Immature natural killer cell (primary cell): ENCODE results near the gene MYO1D. TPM values are rescaled to one million over a fixed set of nuclear protein-coding genes. Genes with fewer than 3 reads are reported as not detected.
A peak's percentile ranks its signal among the peaks of the same experiment; 100 is the strongest.
"Not testable (repeated sequence)": the region's sequence is repeated elsewhere in the genome, so short reads cannot be mapped to it uniquely, and the experiment has no call there.

Experiments
- DNase-seq, 3 donors: peaks; one replicate each; pipeline ENCODE4 v3.0.0; 2022; ENCODE audit warnings: mixed read lengths in 1 of 3
- H3K27ac Mint-ChIP-seq, 6 donors: one replicate each; pipeline ENCODE4 v1.8.0; 2020; ENCODE audit warnings: mixed read lengths in 6 of 6, mild to moderate bottlenecking in 5 of 6, inconsistent platforms in 4 of 6, moderate library complexity in 3 of 6
- H3K27me3 Mint-ChIP-seq, 3 donors: one replicate each; pipeline ENCODE4 v1.8.0; 2020 to 2021; ENCODE audit warnings: low read depth in 3 of 3, mild to moderate bottlenecking in 3 of 3, mixed read lengths in 3 of 3, moderate library complexity in 3 of 3, inconsistent platforms in 1 of 3
- H3K36me3 Mint-ChIP-seq, 3 donors: one replicate each; pipeline ENCODE4 v1.8.0; 2020; ENCODE audit warnings: mixed read lengths in 3 of 3, inconsistent platforms in 2 of 3, mild to moderate bottlenecking in 2 of 3
- H3K4me1 Mint-ChIP-seq, 2 donors: one replicate each; pipeline ENCODE4 v1.8.0; 2020; ENCODE audit warnings: inconsistent platforms in 2 of 2, mild to moderate bottlenecking in 2 of 2, mixed read lengths in 2 of 2, moderate library complexity in 1 of 2
- H3K4me3 Mint-ChIP-seq, 5 donors: one replicate each; pipeline ENCODE4 v1.8.0; 2020; ENCODE audit warnings: mild to moderate bottlenecking in 5 of 5, mixed read lengths in 5 of 5, inconsistent platforms in 3 of 5, moderate library complexity in 3 of 5
- H3K9me3 Mint-ChIP-seq, 6 donors: one replicate each; pipeline ENCODE4 v1.8.0; 2020; ENCODE audit warnings: mild to moderate bottlenecking in 6 of 6, mixed read lengths in 6 of 6, inconsistent platforms in 4 of 6, moderate library complexity in 3 of 6
- polyA plus RNA-seq, 3 donors: library from polyadenylated mRNA; unstranded; fragments of 300-500 nt; fragmentation: Illumina TruSeq; gene quantifications; one replicate each; pipeline ENCODE4 v1.2.3, GENCODE V29; 2021

Gene MYO1D
- polyA plus RNA-seq, 3 donors from 2014 or later, result 2.0 to 7.9 TPM; not detected in 1

- Mint-ChIP-seq H3K4me3 (no peak overlapping the region), H3K27me3 (peaks cover 0 to 4% (median 0%) of the 10 kb centered on the region in 3 donors), H3K4me1 (peaks cover 5 to 12% of the 10 kb centered on the region in 2 donors), H3K9me3 (peaks cover 0 to 1% (median 0%) of the 10 kb centered on the region in 6 donors), H3K36me3 (peaks cover 6 to 12% (median 7%) of the 10 kb centered on the region in 3 donors), H3K27ac (no peak overlapping the region)
- no peak for DNase-seq
Observed at GRCh38 chr17:32756696-32757095, 120.2 kb downstream of the MYO1D start.

DNA sequence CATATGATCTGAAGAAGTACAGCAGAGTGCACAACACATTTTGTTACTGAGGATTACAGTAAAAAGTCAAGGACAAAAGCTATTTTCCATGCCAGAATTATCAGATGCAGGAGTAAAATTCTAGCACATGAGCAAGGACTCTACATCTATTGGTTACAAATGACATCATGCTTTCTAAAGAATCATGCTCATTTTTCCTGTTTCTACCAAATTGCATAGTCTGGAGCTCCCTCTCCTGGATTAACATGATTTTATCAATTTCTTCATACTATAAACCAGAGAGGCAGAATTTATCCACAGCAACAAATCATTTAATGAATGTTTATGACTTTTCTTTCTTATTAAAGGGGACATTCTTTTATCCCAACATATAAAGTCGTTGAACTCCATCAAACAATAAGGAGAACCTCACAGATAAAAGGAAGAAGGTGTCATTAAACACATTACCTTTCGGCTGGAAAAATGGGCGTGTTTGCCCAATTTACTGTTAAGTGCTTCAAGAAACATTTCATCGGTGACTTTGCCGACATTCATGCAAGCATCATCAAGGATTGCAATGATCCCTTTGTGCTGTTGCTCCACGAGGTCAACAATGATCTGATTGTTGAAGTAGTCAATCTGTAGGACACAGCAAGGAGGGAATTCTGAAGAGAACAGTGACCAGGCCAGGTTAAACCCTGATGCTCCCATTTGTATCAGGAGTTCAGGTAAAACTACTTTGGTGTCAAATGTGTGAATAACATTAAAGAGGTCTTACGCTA, 121.7 kb downstream of the MYO1D start:
- Mint-ChIP-seq H3K4me1 (peaks cover 5 to 12% of the 10 kb centered on the region in 2 donors), H3K27me3 (peaks cover 0 to 2% (median 2%) of the 10 kb centered on the region in 3 donors), H3K9me3 (no peaks in the 10 kb centered on the region), H3K27ac (no peak overlapping the region), H3K36me3 (peaks cover 0 to 7% (median 7%) of the 10 kb centered on the region in 3 donors), H3K4me3 (no peak overlapping the region)
- peak; percentile 28 to 56 (median 40) for DNase-seq

DNA sequence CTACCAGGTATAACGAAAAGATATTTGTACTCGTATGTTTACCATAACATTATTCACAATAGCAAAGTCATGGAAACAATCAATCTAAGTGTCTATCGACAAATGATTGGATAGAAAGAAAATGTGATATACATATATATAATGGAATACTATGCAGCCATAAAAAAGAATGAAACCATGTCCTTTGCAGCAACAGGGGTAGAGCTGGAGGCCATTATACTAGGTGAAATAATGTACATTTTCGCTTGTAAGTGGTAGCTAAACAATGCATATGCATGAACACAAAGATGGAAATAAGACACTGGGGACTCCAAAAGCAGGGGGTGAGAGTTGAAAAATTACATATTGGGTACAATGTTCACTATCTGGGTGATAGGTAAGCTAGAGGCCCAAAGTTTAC, 124.0 kb downstream of the MYO1D start:
- Mint-ChIP-seq H3K9me3 (no peaks in the 10 kb centered on the region), H3K27ac (no peak overlapping the region), H3K4me1 (no peaks in the 10 kb centered on the region), H3K36me3 (peaks cover 0 to 5% (median under 1%) of the 10 kb centered on the region in 3 donors), H3K4me3 (no peak overlapping the region), H3K27me3 (peaks cover 0 to 2% (median 2%) of the 10 kb centered on the region in 3 donors)
- DNase-seq, result no peak

- Mint-ChIP-seq H3K9me3 (no peaks in the 10 kb centered on the region), H3K27ac (no peak overlapping the region), H3K4me1 (no peaks in the 10 kb centered on the region), H3K4me3 (no peak overlapping the region), H3K36me3 (peaks cover 8 to 16% (median 8%) of the 10 kb centered on the region in 3 donors), H3K27me3 (peaks cover 0 to 2% (median 0%) of the 10 kb centered on the region in 3 donors)
- DNase-seq, result no peak
Observed at GRCh38 chr17:32747856-32748255, 129.1 kb downstream of the MYO1D start.

- Mint-ChIP-seq H3K27me3 (peaks cover 0 to 2% (median 0%) of the 10 kb centered on the region in 3 donors), H3K9me3 (no peaks in the 10 kb centered on the region), H3K4me1 (no peaks in the 10 kb centered on the region), H3K36me3 (peaks cover 8 to 20% (median 8%) of the 10 kb centered on the region in 3 donors), H3K27ac (no peak overlapping the region), H3K4me3 (no peak overlapping the region)
- DNase-seq, result no peak
Observed at GRCh38 chr17:32746698-32747097, 130.2 kb downstream of the MYO1D start.

DNA sequence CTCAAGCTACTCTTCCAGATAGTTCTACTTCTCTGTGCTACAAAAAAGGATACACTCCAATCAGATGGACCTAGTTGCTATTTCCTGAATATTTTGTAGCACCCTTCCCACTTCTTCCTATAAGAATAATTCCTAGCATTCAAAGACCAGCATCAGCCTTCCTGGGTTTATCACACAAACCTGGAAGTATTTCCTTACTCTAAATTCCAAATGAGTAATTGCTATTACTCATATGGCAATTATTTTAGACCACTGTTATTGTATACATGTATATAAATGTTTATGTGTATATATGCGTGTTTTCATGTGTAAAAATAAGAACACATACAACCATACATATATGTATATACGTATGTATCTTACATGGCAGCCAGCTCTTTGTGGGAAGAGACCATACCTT, 130.6 kb downstream of the MYO1D start:
- H3K27me3 Mint-ChIP-seq, result peaks cover 0 to 2% (median 0%) of the 10 kb centered on the region in 3 donors
- H3K9me3 Mint-ChIP-seq, result no peaks in the 10 kb centered on the region
- no peak for DNase-seq
- peaks cover 8 to 20% (median 8%) of the 10 kb centered on the region in 3 donors for H3K36me3 Mint-ChIP-seq
- no peak overlapping the region for H3K4me3 Mint-ChIP-seq
- no peaks in the 10 kb centered on the region for H3K4me1 Mint-ChIP-seq
- no peak overlapping the region for H3K27ac Mint-ChIP-seq

DNA sequence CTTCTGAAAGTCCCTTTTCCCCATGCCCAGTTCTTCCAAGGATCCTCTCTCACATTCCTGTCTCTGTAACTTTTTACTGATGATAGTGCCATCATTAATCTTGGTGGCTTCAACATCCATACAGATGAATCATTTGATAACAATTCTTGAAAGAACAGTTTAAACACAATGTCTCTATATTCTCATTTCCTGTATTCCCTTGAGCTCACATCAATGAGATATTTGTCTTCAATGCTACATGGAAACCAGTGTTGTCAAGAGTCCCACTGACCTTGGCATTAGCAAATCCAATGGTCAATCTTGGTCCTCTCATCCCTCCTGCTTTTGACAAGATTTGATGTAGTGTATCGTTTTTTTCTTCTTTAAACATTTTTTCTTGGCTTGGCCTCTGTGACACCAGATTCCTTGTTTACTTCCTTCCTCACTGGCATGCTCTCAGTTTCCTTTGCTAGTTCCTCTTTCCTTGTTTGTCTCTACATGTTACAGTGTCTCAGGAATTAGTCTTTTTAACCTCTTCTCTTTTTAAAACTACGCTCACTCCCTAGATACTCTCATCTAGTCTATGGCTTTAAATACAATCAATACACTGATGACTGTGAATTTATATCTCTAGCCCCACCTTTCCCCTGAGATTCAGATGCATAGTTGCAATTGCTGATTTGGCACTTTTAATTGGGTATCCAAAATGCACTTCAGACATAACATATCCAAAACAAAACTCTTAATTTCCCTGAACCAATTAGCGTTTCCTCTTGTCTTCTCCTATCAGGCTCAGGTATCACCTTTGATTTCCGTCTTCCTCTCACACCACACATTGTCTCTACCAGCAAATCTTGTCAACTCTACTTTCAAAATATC, 134.0 kb downstream of the MYO1D start:
- no peaks in the 10 kb centered on the region for H3K27me3 Mint-ChIP-seq
- no peaks in the 10 kb centered on the region for H3K4me1 Mint-ChIP-seq
- peak overlapping the region in 1 of 6 donors; percentile 2 for H3K27ac Mint-ChIP-seq
- H3K9me3 Mint-ChIP-seq, result no peaks in the 10 kb centered on the region
- DNase-seq, result no peak
- peaks cover 3 to 23% (median 8%) of the 10 kb centered on the region in 3 donors for H3K36me3 Mint-ChIP-seq
- no peak overlapping the region for H3K4me3 Mint-ChIP-seq

DNA sequence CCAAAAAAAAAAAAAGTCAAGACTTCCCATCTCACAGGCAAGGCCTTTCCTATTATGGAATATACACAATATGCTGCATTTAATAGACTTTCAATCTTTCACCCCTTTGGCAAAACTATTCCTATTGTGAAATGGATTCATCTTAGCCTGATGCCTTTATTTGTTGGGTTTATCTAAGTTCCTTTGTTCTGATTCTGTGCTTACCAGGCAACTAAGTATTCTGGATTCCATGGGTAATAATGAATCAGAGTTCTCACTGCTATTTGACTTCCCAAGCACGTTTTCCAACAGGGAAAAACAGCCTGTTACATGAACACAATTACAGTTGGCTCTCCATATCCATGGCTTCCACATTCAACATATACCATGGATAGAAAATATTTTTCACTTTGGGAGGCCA, 135.5 kb downstream of the MYO1D start:
- Mint-ChIP-seq H3K27ac (no peak overlapping the region), H3K4me3 (no peak overlapping the region), H3K27me3 (no peaks in the 10 kb centered on the region), H3K9me3 (no peaks in the 10 kb centered on the region), H3K4me1 (no peaks in the 10 kb centered on the region), H3K36me3 (peaks cover 7 to 21% (median 12%) of the 10 kb centered on the region in 3 donors)
- DNase-seq, result no peak

DNA sequence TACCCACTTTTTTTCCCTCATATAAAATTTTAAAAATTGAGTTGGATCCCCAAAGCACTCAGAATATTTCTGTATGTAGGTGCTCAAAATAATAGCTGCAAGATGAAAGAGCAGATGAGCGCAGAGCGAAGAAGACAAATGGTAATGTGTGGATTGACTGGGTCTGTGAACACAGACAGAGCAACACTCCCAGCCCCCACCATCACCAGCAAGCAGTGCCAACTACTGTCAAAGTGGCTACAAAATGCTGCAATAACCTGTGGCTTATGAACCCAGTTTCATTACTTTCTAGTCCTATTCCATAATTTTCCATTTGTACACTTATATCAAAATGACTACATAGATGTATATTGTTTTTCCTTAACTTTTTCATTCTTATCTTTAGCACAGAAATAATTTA, 137.2 kb downstream of the MYO1D start:
- no peak for DNase-seq
- no peaks in the 10 kb centered on the region for H3K4me1 Mint-ChIP-seq
- no peaks in the 10 kb centered on the region for H3K27me3 Mint-ChIP-seq
- no peaks in the 10 kb centered on the region for H3K9me3 Mint-ChIP-seq
- H3K36me3 Mint-ChIP-seq, result peaks cover 7 to 17% (median 11%) of the 10 kb centered on the region in 3 donors
- H3K27ac Mint-ChIP-seq, result no peak overlapping the region
- no peak overlapping the region for H3K4me3 Mint-ChIP-seq

DNA sequence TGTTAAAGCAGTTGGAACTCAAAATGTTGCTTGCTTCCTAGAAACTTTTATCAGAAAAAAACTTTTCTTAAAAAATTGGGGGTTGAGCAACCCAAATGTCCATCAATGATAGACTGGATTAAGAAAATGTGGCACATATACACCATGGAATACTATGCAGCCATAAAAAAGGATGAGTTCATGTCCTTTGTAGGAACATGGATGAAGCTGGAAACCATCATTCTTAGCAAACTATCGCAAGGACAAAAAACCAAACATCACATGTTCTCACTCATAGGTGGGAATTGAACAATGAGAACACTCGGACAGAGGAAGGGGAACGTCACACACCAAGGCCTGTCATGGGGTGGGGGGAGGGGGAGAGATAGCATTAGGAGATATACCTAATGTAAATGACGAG, 137.8 kb downstream of the MYO1D start:
- not testable (repeated sequence) for DNase-seq, H3K27ac Mint-ChIP-seq, H3K9me3 Mint-ChIP-seq, H3K27me3 Mint-ChIP-seq, H3K4me3 Mint-ChIP-seq, H3K4me1 Mint-ChIP-seq
- H3K36me3 Mint-ChIP-seq, result peaks cover 7 to 17% (median 11%) of the 10 kb centered on the region in 3 donors

DNA sequence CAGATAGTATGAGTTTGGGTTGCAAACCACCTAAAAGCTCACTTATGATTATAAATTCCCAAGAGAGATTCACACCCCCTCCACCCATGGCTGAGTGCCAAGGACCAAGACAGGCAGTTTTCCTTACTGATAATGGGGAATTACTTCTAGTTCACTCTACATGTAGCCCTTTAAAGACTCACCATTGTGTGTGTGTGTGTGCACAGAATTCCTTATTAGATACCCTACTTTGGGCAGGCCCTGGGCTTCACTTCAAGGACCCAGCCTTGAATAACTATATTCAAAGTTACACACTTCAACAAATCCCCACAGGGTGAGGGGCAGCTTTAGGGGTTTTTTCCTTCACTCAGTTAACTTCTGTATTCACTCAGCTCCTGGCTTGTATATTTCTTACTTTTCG, 143.5 kb downstream of the MYO1D start:
- no peak for DNase-seq
- Mint-ChIP-seq H3K27ac (no peak overlapping the region), H3K4me1 (no peaks in the 10 kb centered on the region), H3K4me3 (no peak overlapping the region), H3K27me3 (no peaks in the 10 kb centered on the region), H3K36me3 (peaks cover 4 to 8% (median 5%) of the 10 kb centered on the region in 3 donors), H3K9me3 (no peaks in the 10 kb centered on the region)

DNA sequence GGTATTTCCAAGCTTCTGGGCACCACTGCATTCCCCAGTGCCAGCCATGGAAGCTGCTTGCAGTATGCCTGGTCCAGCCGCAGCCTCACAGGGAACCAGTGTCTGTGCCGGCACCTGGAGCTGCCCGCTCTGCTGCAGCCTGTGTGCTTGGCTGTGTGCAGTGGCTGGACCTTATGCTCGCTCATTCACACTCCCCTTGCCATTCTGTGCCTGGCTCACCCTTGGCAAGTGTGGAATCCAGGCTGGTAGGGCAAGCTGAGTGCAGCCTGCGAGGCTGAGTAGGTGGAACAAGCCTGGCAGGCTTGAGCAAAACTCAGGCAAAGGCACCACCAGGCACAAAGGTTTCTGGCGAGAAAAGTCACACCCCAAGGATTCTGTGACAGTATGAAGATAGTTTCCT, 144.0 kb downstream of the MYO1D start:
- Mint-ChIP-seq H3K27ac (no peak overlapping the region), H3K4me1 (no peaks in the 10 kb centered on the region), H3K36me3 (peaks cover 4 to 8% (median 5%) of the 10 kb centered on the region in 3 donors), H3K9me3 (no peaks in the 10 kb centered on the region), H3K27me3 (no peaks in the 10 kb centered on the region), H3K4me3 (no peak overlapping the region)
- DNase-seq, result no peak

- Mint-ChIP-seq H3K4me3 (no peak overlapping the region), H3K4me1 (no peaks in the 10 kb centered on the region), H3K27me3 (no peaks in the 10 kb centered on the region), H3K36me3 (peaks cover 4 to 8% (median 5%) of the 10 kb centered on the region in 3 donors), H3K27ac (no peak overlapping the region), H3K9me3 (no peaks in the 10 kb centered on the region)
- no peak for DNase-seq
Observed at GRCh38 chr17:32732296-32732642, 144.7 kb downstream of the MYO1D start.
